Esophagus squamous epithelium (tissue), 4 donors: Measurements from ENCODE around the gene PLD4.

Experiments used
- POLR2A ChIP-seq, 4 donors: fragments of 450-650 bp; IDR thresholded peaks; one replicate each; pipeline ENCODE4 v1.6.1; 2017; ENCODE audit warnings: antibody characterized with exemption in 4 of 4, mild to moderate bottlenecking in 4 of 4, moderate library complexity in 3 of 4
- TF ChIP-seq, protein P1 (sequence below), 6 experiments: fragments of 450-650 bp in 4 of 6; fragments of 200-600 bp in 2 of 6; sonication (generic) in 2 of 6; IDR thresholded peaks; one replicate each; pipeline ENCODE4 v1.5.1; 2016 to 2019; ENCODE audit warnings: antibody characterized with exemption in 6 of 6, mild to moderate bottlenecking in 4 of 6, moderate library complexity in 4 of 6

GRCh38 chr14:104888489-104889374 is 35.9 kb upstream of the PLD4 start:
- TF ChIP-seq, protein P1, sequence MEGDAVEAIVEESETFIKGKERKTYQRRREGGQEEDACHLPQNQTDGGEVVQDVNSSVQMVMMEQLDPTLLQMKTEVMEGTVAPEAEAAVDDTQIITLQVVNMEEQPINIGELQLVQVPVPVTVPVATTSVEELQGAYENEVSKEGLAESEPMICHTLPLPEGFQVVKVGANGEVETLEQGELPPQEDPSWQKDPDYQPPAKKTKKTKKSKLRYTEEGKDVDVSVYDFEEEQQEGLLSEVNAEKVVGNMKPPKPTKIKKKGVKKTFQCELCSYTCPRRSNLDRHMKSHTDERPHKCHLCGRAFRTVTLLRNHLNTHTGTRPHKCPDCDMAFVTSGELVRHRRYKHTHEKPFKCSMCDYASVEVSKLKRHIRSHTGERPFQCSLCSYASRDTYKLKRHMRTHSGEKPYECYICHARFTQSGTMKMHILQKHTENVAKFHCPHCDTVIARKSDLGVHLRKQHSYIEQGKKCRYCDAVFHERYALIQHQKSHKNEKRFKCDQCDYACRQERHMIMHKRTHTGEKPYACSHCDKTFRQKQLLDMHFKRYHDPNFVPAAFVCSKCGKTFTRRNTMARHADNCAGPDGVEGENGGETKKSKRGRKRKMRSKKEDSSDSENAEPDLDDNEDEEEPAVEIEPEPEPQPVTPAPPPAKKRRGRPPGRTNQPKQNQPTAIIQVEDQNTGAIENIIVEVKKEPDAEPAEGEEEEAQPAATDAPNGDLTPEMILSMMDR (IDR thresholded peaks at IDR 0.05): no peak
- TF ChIP-seq POLR2A (IDR thresholded peaks at IDR 0.05): no peak
